ENCODE results near the gene RAB10. TPM values are rescaled to one million over a fixed set of nuclear protein-coding genes. Genes with fewer than 3 reads are reported as not detected.

RAB10 gene
- total RNA-seq, 2 experiments from 2014 or later, result 13.5 to 13.8 TPM

- H3K27me3 ChIP-seq (ENCODE audit: control insufficient read depth in 1 of 2, insufficient read depth in 2 of 2, low read length in 2 of 2), result peaks cover 39 to 52% of the 10 kb centered on the region in 2 experiments
- ATAC-seq (ENCODE audit: poor library complexity) (no peak), DNase-seq (no peak)
- H3K4me1 ChIP-seq (ENCODE audit: insufficient read depth, low read length), result peaks cover 32% of the 10 kb centered on the region
- ChIA-PET CTCF (no interaction called here), POLR2A (interaction anchor here (3.3 kb wide), 1 partner anchor 8 kb away, joined by 13 read pairs; no protein-coding TSS in a partner anchor)
- peaks cover 39% of the 10 kb centered on the region for H3K27me3 Mint-ChIP-seq
- no peaks in the 10 kb centered on the region for H3K36me3 Mint-ChIP-seq (ENCODE audit: low read depth)
- intact Hi-C loops (cut with DNase I, micrococcal nuclease), result no loop called here
- no peaks in the 10 kb centered on the region for H3K9me3 Mint-ChIP-seq
- no peak overlapping the region for H3K27ac Mint-ChIP-seq
- no peak overlapping the region for H3K27ac ChIP-seq (ENCODE audit: low read depth in 1 of 2, low read length in 2 of 2)
- no peak for TF ChIP-seq CTCF (IDR thresholded peaks at IDR 0.05)
- no peak overlapping the region for H3K4me3 ChIP-seq (ENCODE audit: low read length)
- H3K36me3 ChIP-seq (ENCODE audit: insufficient read depth, low read length), result no peaks in the 10 kb centered on the region
- H3K4me1 Mint-ChIP-seq (ENCODE audit: low read depth), result peaks cover 15% of the 10 kb centered on the region
- no peak overlapping the region for H3K4me3 Mint-ChIP-seq
- peaks cover 0 to 16% of the 10 kb centered on the region in 2 experiments for H3K9me3 ChIP-seq (ENCODE audit: control insufficient read depth in 1 of 2, insufficient read depth in 1 of 2, low read length in 2 of 2)
These were observed 143.2 kb downstream of the RAB10 start for GRCh38 chr2:26177122-26177521.

- H3K4me3 Mint-ChIP-seq, result no peak overlapping the region
- ChIA-PET CTCF (no interaction called here), POLR2A (no interaction called here)
- no peak overlapping the region for H3K27ac Mint-ChIP-seq
- ATAC-seq (ENCODE audit: poor library complexity), result no peak
- peaks cover 0 to 12% of the 10 kb centered on the region in 2 experiments for H3K9me3 ChIP-seq (ENCODE audit: control insufficient read depth in 1 of 2, insufficient read depth in 1 of 2, low read length in 2 of 2)
- DNase-seq, result no peak
- no peak for TF ChIP-seq CTCF (IDR thresholded peaks at IDR 0.05)
- H3K9me3 Mint-ChIP-seq, result no peaks in the 10 kb centered on the region
- H3K27me3 ChIP-seq (ENCODE audit: control insufficient read depth in 1 of 2, insufficient read depth in 2 of 2, low read length in 2 of 2), result peaks cover 36 to 49% of the 10 kb centered on the region in 2 experiments
- no peaks in the 10 kb centered on the region for H3K36me3 Mint-ChIP-seq (ENCODE audit: low read depth)
- peaks cover 12% of the 10 kb centered on the region for H3K4me1 Mint-ChIP-seq (ENCODE audit: low read depth)
- peaks cover 25% of the 10 kb centered on the region for H3K4me1 ChIP-seq (ENCODE audit: insufficient read depth, low read length)
- no peak overlapping the region for H3K27ac ChIP-seq (ENCODE audit: low read depth in 1 of 2, low read length in 2 of 2)
- H3K4me3 ChIP-seq (ENCODE audit: low read length), result no peak overlapping the region
- peaks cover 36% of the 10 kb centered on the region for H3K27me3 Mint-ChIP-seq
- intact Hi-C loops (cut with DNase I, micrococcal nuclease), result no loop called here
- no peaks in the 10 kb centered on the region for H3K36me3 ChIP-seq (ENCODE audit: insufficient read depth, low read length)
These were observed 144.4 kb downstream of the RAB10 start for GRCh38 chr2:26178246-26178645.

- no peaks in the 10 kb centered on the region for H3K36me3 Mint-ChIP-seq (ENCODE audit: low read depth)
- ATAC-seq (ENCODE audit: poor library complexity) (peak; percentile 68), DNase-seq (peak in 3 of 14 experiments; percentile 33 to 50 (median 36))
- peaks cover 33 to 45% of the 10 kb centered on the region in 2 experiments for H3K27me3 ChIP-seq (ENCODE audit: control insufficient read depth in 1 of 2, insufficient read depth in 2 of 2, low read length in 2 of 2)
- H3K36me3 ChIP-seq (ENCODE audit: insufficient read depth, low read length), result no peaks in the 10 kb centered on the region
- TF ChIP-seq CTCF (IDR thresholded peaks at IDR 0.05), result no peak
- CTCF ChIA-PET, result no interaction called here
- intact Hi-C loops (cut with DNase I, micrococcal nuclease), result no loop called here
- peaks cover 36% of the 10 kb centered on the region for H3K27me3 Mint-ChIP-seq
- peak overlapping the region; percentile 41 for H3K4me3 ChIP-seq (ENCODE audit: low read length)
- H3K9me3 Mint-ChIP-seq, result no peaks in the 10 kb centered on the region
- peaks cover 20% of the 10 kb centered on the region for H3K4me1 ChIP-seq (ENCODE audit: insufficient read depth, low read length)
- no peak overlapping the region for H3K27ac ChIP-seq (ENCODE audit: low read depth in 1 of 2, low read length in 2 of 2)
- H3K9me3 ChIP-seq (ENCODE audit: control insufficient read depth in 1 of 2, insufficient read depth in 1 of 2, low read length in 2 of 2), result peaks cover 0 to 9% of the 10 kb centered on the region in 2 experiments
- peaks cover 12% of the 10 kb centered on the region for H3K4me1 Mint-ChIP-seq (ENCODE audit: low read depth)
- POLR2A ChIA-PET, result no interaction called here
- no peak overlapping the region for H3K27ac Mint-ChIP-seq
- peak overlapping the region; percentile 81 for H3K4me3 Mint-ChIP-seq
These were observed 145.0 kb downstream of the RAB10 start for GRCh38 chr2:26178746-26179436.
